Activated naive CD8-positive, alpha-beta T cell treated with anti-CD3 and anti-CD28 coated beads, Interleukin-2, amount 10 ng/mL, durations not matched to agents 7 days and 5 days (primary cell): ENCODE data around the gene TIMM10B. TPM values are rescaled to one million over a fixed set of nuclear protein-coding genes. Genes with fewer than 3 reads are reported as not detected.

Source experiments
- ATAC-seq: fragments of 150-1000 bp; cut with Tn5 transposase; one replicate; pipeline ENCODE4 v1.10.0; 2021; ENCODE audit warnings: low read depth, moderate library complexity
- POLR2A ChIA-PET: fragments of 350-600 bp; sonication (Branson Sonifier 250); formaldehyde crosslinking; loops from one replicate; lab custom pipeline; 2021; ENCODE audit warnings: antibody characterized with exemption; lab: Charles Lee
- DNase-seq: peaks from one replicate; pipeline ENCODE4 v3.0.0; 2021
- H3K27ac Mint-ChIP-seq: one replicate; pipeline ENCODE4 v1.8.0; 2022; ENCODE audit warnings: mild to moderate bottlenecking, mixed read lengths
- H3K27me3 Mint-ChIP-seq: one replicate; pipeline ENCODE4 v1.8.0; 2022; ENCODE audit warnings: mild to moderate bottlenecking, moderate library complexity, mixed read lengths
- H3K36me3 Mint-ChIP-seq: one replicate; pipeline ENCODE4 v1.8.0; 2021; ENCODE audit warnings: mild to moderate bottlenecking, mixed read lengths
- H3K4me1 Mint-ChIP-seq: one replicate; pipeline ENCODE4 v1.8.0; 2021; ENCODE audit warnings: mixed read lengths
- H3K4me3 Mint-ChIP-seq: one replicate; pipeline ENCODE4 v1.8.0; 2022; ENCODE audit warnings: mild to moderate bottlenecking, moderate library complexity, mixed read lengths
- H3K9me3 Mint-ChIP-seq: one replicate; pipeline ENCODE4 v1.8.0; 2021; ENCODE audit warnings: mixed read lengths
- total RNA-seq, 2 experiments: library from RNA; stranded (reverse); gene quantifications; one replicate each; pipeline ENCODE4 v1.2.3, GENCODE V29; 2021

The TIMM10B gene
- total RNA-seq, 2 experiments from 2014 or later = 41.3 to 47.0 TPM

GRCh38 chr11:6453152-6453551, 28.1 kb upstream of the TIMM10B start:
- Mint-ChIP-seq H3K36me3 (no peaks in the 10 kb centered on the region), H3K9me3 (no peaks in the 10 kb centered on the region), H3K4me3 (no peak overlapping the region), H3K27ac (no peak overlapping the region), H3K27me3 (no peaks in the 10 kb centered on the region), H3K4me1 (no peaks in the 10 kb centered on the region)
- DNase-seq (no peak), ATAC-seq (no peak)
- POLR2A ChIA-PET = interaction anchor here (1.2 kb wide), 1 partner anchor 34 kb away, joined by 3 read pairs; the partner anchor contains the start of gene APBB1

- no peaks in the 10 kb centered on the region for H3K27me3 Mint-ChIP-seq
- H3K4me1 Mint-ChIP-seq = no peaks in the 10 kb centered on the region
- DNase-seq = no peak
- ATAC-seq = no peak
- H3K27ac Mint-ChIP-seq = no peak overlapping the region
- POLR2A ChIA-PET = no interaction called here
- no peaks in the 10 kb centered on the region for H3K36me3 Mint-ChIP-seq
- no peaks in the 10 kb centered on the region for H3K9me3 Mint-ChIP-seq
- H3K4me3 Mint-ChIP-seq = no peak overlapping the region
Observed at GRCh38 chr11:6455070-6455469, 26.2 kb upstream of the TIMM10B start.

- Mint-ChIP-seq H3K27ac (no peak overlapping the region), H3K4me3 (no peak overlapping the region)
- POLR2A ChIA-PET = no interaction called here
Observed at GRCh38 chr11:6456361-6457073, 24.8 kb upstream of the TIMM10B start.

GRCh38 chr11:6457581-6458320, 23.6 kb upstream of the TIMM10B start:
- Mint-ChIP-seq H3K9me3 (no peaks in the 10 kb centered on the region), H3K27ac (no peak overlapping the region), H3K27me3 (no peaks in the 10 kb centered on the region), H3K36me3 (peaks cover 2% of the 10 kb centered on the region), H3K4me1 (no peaks in the 10 kb centered on the region), H3K4me3 (no peak overlapping the region)
- POLR2A ChIA-PET = no interaction called here
- no peak for DNase-seq
- ATAC-seq = no peak

More at GRCh38 chr11:6456361-6457073, 24.8 kb upstream of the TIMM10B start:
- ATAC-seq (no peak), DNase-seq (no peak)
- Mint-ChIP-seq H3K4me1 (no peaks in the 10 kb centered on the region), H3K27me3 (no peaks in the 10 kb centered on the region), H3K9me3 (no peaks in the 10 kb centered on the region), H3K36me3 (peaks cover 2% of the 10 kb centered on the region)

GRCh38 chr11:6458352-6459098, 22.8 kb upstream of the TIMM10B start:
- Mint-ChIP-seq H3K36me3 (peaks cover 4% of the 10 kb centered on the region), H3K9me3 (no peaks in the 10 kb centered on the region), H3K27me3 (no peaks in the 10 kb centered on the region), H3K4me3 (no peak overlapping the region), H3K4me1 (no peaks in the 10 kb centered on the region), H3K27ac (no peak overlapping the region)
- DNase-seq (no peak), ATAC-seq (no peak)
- POLR2A ChIA-PET = no interaction called here

GRCh38 chr11:6459099-6459450, 22.2 kb upstream of the TIMM10B start:
- Mint-ChIP-seq H3K4me1 (no peaks in the 10 kb centered on the region), H3K9me3 (no peaks in the 10 kb centered on the region), H3K4me3 (no peak overlapping the region), H3K27me3 (no peaks in the 10 kb centered on the region), H3K27ac (no peak overlapping the region), H3K36me3 (peaks cover 8% of the 10 kb centered on the region)
- DNase-seq (no peak), ATAC-seq (no peak)
- POLR2A ChIA-PET = no interaction called here

GRCh38 chr11:6468712-6469495, 12.4 kb upstream of the TIMM10B start:
- no peak for ATAC-seq
- peaks cover 14% of the 10 kb centered on the region for H3K27me3 Mint-ChIP-seq
- no peak for DNase-seq
- no peak overlapping the region for H3K4me3 Mint-ChIP-seq
- H3K9me3 Mint-ChIP-seq = no peaks in the 10 kb centered on the region
- H3K27ac Mint-ChIP-seq = no peak overlapping the region
- peaks cover 16% of the 10 kb centered on the region for H3K4me1 Mint-ChIP-seq
- no peaks in the 10 kb centered on the region for H3K36me3 Mint-ChIP-seq
- POLR2A ChIA-PET = no interaction called here

- POLR2A ChIA-PET = no interaction called here
- ATAC-seq = no peak
- no peak for DNase-seq
- Mint-ChIP-seq H3K9me3 (no peaks in the 10 kb centered on the region), H3K4me1 (peaks cover 16% of the 10 kb centered on the region), H3K4me3 (no peak overlapping the region), H3K27me3 (peaks cover 14% of the 10 kb centered on the region), H3K27ac (no peak overlapping the region), H3K36me3 (no peaks in the 10 kb centered on the region)
Observed at GRCh38 chr11:6469599-6469998, 11.7 kb upstream of the TIMM10B start.

GRCh38 chr11:6472934-6473333, 8.4 kb upstream of the TIMM10B start:
- H3K4me3 Mint-ChIP-seq = peak overlapping the region; percentile 63
- H3K9me3 Mint-ChIP-seq = no peaks in the 10 kb centered on the region
- POLR2A ChIA-PET = interaction anchor here (0.6 to 1.3 kb wide), 4 partner anchors 9 to 54 kb away, joined by 3 to 5 read pairs (median 3); partner anchors contain the start of genes ARFIP2 and TIMM10B
- no peak for ATAC-seq
- peaks cover 7% of the 10 kb centered on the region for H3K36me3 Mint-ChIP-seq
- H3K27me3 Mint-ChIP-seq = peaks cover 10% of the 10 kb centered on the region
- H3K4me1 Mint-ChIP-seq = peaks cover 10% of the 10 kb centered on the region
- no peak overlapping the region for H3K27ac Mint-ChIP-seq
- no peak for DNase-seq

- peaks cover 10% of the 10 kb centered on the region for H3K27me3 Mint-ChIP-seq
- POLR2A ChIA-PET = interaction anchor here (1.0 to 1.4 kb wide), 3 partner anchors 8 to 54 kb away, joined by 3 to 5 read pairs (median 4); partner anchors contain the start of genes ARFIP2 and TIMM10B
- H3K4me1 Mint-ChIP-seq = peaks cover 10% of the 10 kb centered on the region
- DNase-seq (peak; percentile 70), ATAC-seq (peak; percentile 76)
- peak within 1 kb of the TSS; percentile 85 for H3K4me3 Mint-ChIP-seq
- peaks cover 7% of the 10 kb centered on the region for H3K36me3 Mint-ChIP-seq
- peak within 1 kb of the TSS; percentile 28 for H3K27ac Mint-ChIP-seq
- H3K9me3 Mint-ChIP-seq = no peaks in the 10 kb centered on the region
Observed at GRCh38 chr11:6473451-6474412, 7.6 kb upstream of the TIMM10B start, which contains the start of gene TRIM3. TSS of gene TRIM3 (minus strand) at chr11:6473941. CDS start at chr11:6465695, 8,246 bp downstream.

- Mint-ChIP-seq H3K4me1 (peaks cover 16% of the 10 kb centered on the region), H3K27me3 (peaks cover 10% of the 10 kb centered on the region), H3K9me3 (no peaks in the 10 kb centered on the region), H3K4me3 (peak overlapping the region; percentile 81), H3K27ac (no peak overlapping the region), H3K36me3 (peaks cover 11% of the 10 kb centered on the region)
- ATAC-seq (no peak), DNase-seq (no peak)
- POLR2A ChIA-PET = interaction anchor here (1.4 kb wide), 1 partner anchor 10 kb away, joined by 4 read pairs; no protein-coding TSS in a partner anchor
Observed at GRCh38 chr11:6474413-6474792, 6.9 kb upstream of the TIMM10B start.
